Heart right ventricle (tissue), 16 donors: Measurements from ENCODE around the gene KCNC1. TPM values are rescaled to one million over a fixed set of nuclear protein-coding genes. Genes with fewer than 3 reads are reported as not detected.

Experiments
- ATAC-seq, 8 donors: fragments of 200-7000 bp; cut with Tn5 transposase; one replicate each; pipeline ENCODE4 v1.9.1; 2020; ENCODE audit warnings: mild to moderate bottlenecking in 8 of 8, moderate library complexity in 8 of 8, moderate number of reproducible peaks in 1 of 8
- DNase-seq, 2 donors: peaks; one replicate each; pipeline ENCODE4 v3.0.0-alpha.2; 2020
- H3K27ac ChIP-seq, 10 donors: fragments of 200-600 bp; sonication (generic) in 2 of 10; one replicate each; pipeline versions ENCODE4 v1.5.0 to v1.8.0; 2020 to 2022; ENCODE audit warnings: mild to moderate bottlenecking in 3 of 10
- H3K27me3 ChIP-seq, 7 donors: fragments of 200-600 bp; one replicate each; pipeline ENCODE4 v1.8.0; 2021 to 2022; ENCODE audit warnings: mild to moderate bottlenecking in 2 of 7
- H3K36me3 ChIP-seq, 9 donors: fragments of 200-600 bp; sonication (generic) in 1 of 9; one replicate each; pipeline versions ENCODE4 v1.5.0 to v1.8.0; 2020 to 2022; ENCODE audit warnings: mild to moderate bottlenecking in 2 of 9
- H3K4me1 ChIP-seq, 9 donors: fragments of 200-600 bp; sonication (generic) in 1 of 9; one replicate each; pipeline versions ENCODE4 v1.5.0 to v1.8.0; 2020 to 2022; ENCODE audit warnings: mild to moderate bottlenecking in 4 of 9
- H3K4me3 ChIP-seq, 10 donors: fragments of 200-600 bp; sonication (generic) in 2 of 10; one replicate each; pipeline versions ENCODE4 v1.5.0 to v1.8.0; 2020 to 2022; ENCODE audit warnings: mild to moderate bottlenecking in 7 of 10, moderate library complexity in 2 of 10
- H3K9me3 ChIP-seq, 11 donors: fragments of 200-600 bp in 10 of 11; sonication (generic) in 2 of 11; one replicate each; pipeline versions ENCODE4 v1.5.0 to v1.8.0; 2013 to 2022; ENCODE audit warnings: mild to moderate bottlenecking in 2 of 11, control low read depth in 1 of 11, moderate library complexity in 1 of 11
- CTCF ChIP-seq, 9 donors: fragments of 200-600 bp; sonication (generic) in 2 of 9; IDR thresholded peaks; one replicate each; pipeline versions ENCODE4 v1.5.0 to v1.8.0; 2021 to 2022; ENCODE audit warnings: antibody characterized with exemption in 9 of 9, mild to moderate bottlenecking in 5 of 9, moderate library complexity in 1 of 9
- WGBS, 2 donors: extraction: QIAGEN DNeasy Blood & Tissue Kit; methylation state at CpG; one replicate each; pipeline ENCODE4 v1.1.7; 2013; ENCODE audit warnings: inconsistent platforms in 1 of 2; 5-methylcytosine and 5-hydroxymethylcytosine counted together
- intact Hi-C, 10 donors: fragments of 100-400 bp; cut with DNase I; formaldehyde crosslinking; loops; one replicate each; pipeline versions ENCODE4 v1.11.1 to v1.14.2; 2022
- polyA plus RNA-seq, 2 donors: library from polyadenylated mRNA; stranded (reverse); fragments of 200-250 nt; gene quantifications; one replicate each; pipeline ENCODE4 v1.2.3, GENCODE V29; 2013
- total RNA-seq, 10 donors: library from RNA; stranded (reverse); fragmentation: NEBNext Ultra II Directional in 3 of 10; extraction: Animal tissue kit (Norgen Biotek cat#: 25700) in 3 of 10; gene quantifications; one replicate each; pipeline versions ENCODE4 v1.2.1 to v1.2.4, GENCODE V29; 2021 to 2023
- donor health status: Arrhythmogenic right ventricular cardiomyopathy.
- donor health status: ischemic (EF 13 %, LVEDD 7.1; RV severe dilation, severe dysfunction).
- donor health status: healthy with polysubstance abuse.
- donor health status: DM: no; HTN: yes; CAD: no.
- donor health status: DM: no; HTN: no; CAD: no.
- donor health status: ischemic (EF 25% LVEDD 6.9; RV normal size, moderate dysfunction).
- donor health status: ischemic (EF 25% LVEDD 5.7; RV mildly dilated, moderate dysfunction).
- donor health status: healthy.
- donor health status: DM: yes; HTN: yes; CAD: no.
- donor health status: Ischemic cardiomyopathy.
- donor health status: ischemic (EF 35%, LVEDD 5.7; RV mildly dilated, moderate dysfunction).
- donor health status: nonischemic (EF 11% LVEDD 7.7; RV severe dilation, severe dysfunction).
- donor health status: DM: yes; HTN: yes; CAD: no.
- donor health status: PGD.
- donor health status: ischemic (EF 29% LVEDD 5.4; RV normal size, mild dysfunction).
- donor health status: nonischemic (EF 23%, LVEDD 6.1; RV moderate dilation, normal function).

KCNC1 gene
- total and polyA plus RNA-seq, 12 donors, result 0.04 to 0.09 (median 0.06) TPM; not detected in 8

GRCh38 chr11:17764446-17765218 is 30.1 kb downstream of the KCNC1 start:
- Histone ChIP-seq H3K4me1 (peaks cover 0 to 4% (median 0%) of the 10 kb centered on the region in 9 donors), H3K4me3 (no peak overlapping the region), H3K27ac (no peak overlapping the region), H3K9me3 (no peaks in the 10 kb centered on the region), H3K27me3 (no peaks in the 10 kb centered on the region), H3K36me3 (no peaks in the 10 kb centered on the region)
- DNase-seq (no peak), ATAC-seq (no peak)
- no peak for TF ChIP-seq CTCF (IDR thresholded peaks at IDR 0.05)
- intact Hi-C loops, result loop anchor here in 4 of 10 donors (10.0 kb wide), 2 partner anchors 80 to 210 kb away; no protein-coding TSS in a partner anchor
- 76 to 77% methylated on average over 19 of the region's 19 CpGs for WGBS, 2 donors

GRCh38 chr11:17765356-17766072 is 30.9 kb downstream of the KCNC1 start:
- ATAC-seq, result no peak
- no peaks in the 10 kb centered on the region for H3K27me3 ChIP-seq
- H3K9me3 ChIP-seq, result no peaks in the 10 kb centered on the region
- no peak overlapping the region for H3K4me3 ChIP-seq
- TF ChIP-seq CTCF (IDR thresholded peaks at IDR 0.05), result no peak
- 85% methylated on average over 13 of the region's 13 CpGs for WGBS, 2 donors
- peaks cover 0 to 3% (median 0%) of the 10 kb centered on the region in 9 donors for H3K4me1 ChIP-seq
- no peak for DNase-seq
- no peaks in the 10 kb centered on the region for H3K36me3 ChIP-seq
- intact Hi-C loops, result loop anchor here in 4 of 10 donors (10.0 kb wide), 2 partner anchors 79 to 209 kb away; no protein-coding TSS in a partner anchor
- no peak overlapping the region for H3K27ac ChIP-seq

GRCh38 chr11:17766073-17766359 is 31.4 kb downstream of the KCNC1 start:
- no peak for TF ChIP-seq CTCF (IDR thresholded peaks at IDR 0.05)
- Histone ChIP-seq H3K27ac (no peak overlapping the region), H3K4me3 (no peak overlapping the region), H3K36me3 (no peaks in the 10 kb centered on the region), H3K27me3 (no peaks in the 10 kb centered on the region), H3K4me1 (no peaks in the 10 kb centered on the region), H3K9me3 (no peaks in the 10 kb centered on the region)
- DNase-seq (no peak), ATAC-seq (no peak)
- intact Hi-C loops, result loop anchor here in 4 of 10 donors (10.0 kb wide), 2 partner anchors 79 to 209 kb away; no protein-coding TSS in a partner anchor
- 94 to 96% methylated on average over 8 of the region's 8 CpGs for WGBS, 2 donors

GRCh38 chr11:17766590-17766989 is 32.0 kb downstream of the KCNC1 start:
- Histone ChIP-seq H3K27me3 (no peaks in the 10 kb centered on the region), H3K36me3 (no peaks in the 10 kb centered on the region), H3K4me3 (no peak overlapping the region), H3K4me1 (no peaks in the 10 kb centered on the region), H3K9me3 (no peaks in the 10 kb centered on the region), H3K27ac (no peak overlapping the region)
- DNase-seq, result no peak
- intact Hi-C loops, result loop anchor here in 4 of 10 donors (10.0 kb wide), 2 partner anchors 78 to 208 kb away; no protein-coding TSS in a partner anchor
- 73 to 93% methylated on average over 5 of the region's 5 CpGs for WGBS, 2 donors
- no peak for TF ChIP-seq CTCF (IDR thresholded peaks at IDR 0.05)
- ATAC-seq, result no peak
